ENCODE data around the gene CEP41.

DNA sequence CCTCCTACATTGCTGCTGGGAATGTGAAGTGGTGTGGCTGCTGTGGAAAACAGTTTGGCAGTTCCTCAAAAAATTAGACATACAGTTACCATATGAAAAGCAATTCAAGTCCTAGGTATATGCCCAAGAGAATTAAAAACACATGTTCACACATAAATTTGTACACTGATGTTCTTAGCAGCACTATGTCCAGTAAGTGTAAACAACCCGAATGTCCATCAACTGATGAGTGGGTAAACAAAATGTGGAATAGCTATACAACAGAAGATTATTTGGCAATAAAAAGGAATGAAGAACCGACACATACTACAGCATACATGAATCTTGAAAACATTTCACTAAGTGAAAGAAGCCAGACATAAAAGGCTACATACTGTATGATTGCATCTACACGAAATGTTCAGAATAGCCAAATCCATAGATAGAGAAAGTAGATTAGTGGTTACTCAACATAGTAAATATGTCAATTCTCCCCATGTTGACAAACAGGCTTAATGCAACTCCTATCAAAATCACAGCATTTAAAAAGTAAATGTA, 17.2 kb downstream of the CEP41 start:
- TF ChIP-seq POLR2AphosphoS5 (IDR thresholded peaks at IDR 0.05; ENCODE audit: low read depth) (no peak), GABPA (IDR thresholded peaks at IDR 0.05; ENCODE audit: low read depth) (no peak)
- TF ChIP-seq, protein P1, sequence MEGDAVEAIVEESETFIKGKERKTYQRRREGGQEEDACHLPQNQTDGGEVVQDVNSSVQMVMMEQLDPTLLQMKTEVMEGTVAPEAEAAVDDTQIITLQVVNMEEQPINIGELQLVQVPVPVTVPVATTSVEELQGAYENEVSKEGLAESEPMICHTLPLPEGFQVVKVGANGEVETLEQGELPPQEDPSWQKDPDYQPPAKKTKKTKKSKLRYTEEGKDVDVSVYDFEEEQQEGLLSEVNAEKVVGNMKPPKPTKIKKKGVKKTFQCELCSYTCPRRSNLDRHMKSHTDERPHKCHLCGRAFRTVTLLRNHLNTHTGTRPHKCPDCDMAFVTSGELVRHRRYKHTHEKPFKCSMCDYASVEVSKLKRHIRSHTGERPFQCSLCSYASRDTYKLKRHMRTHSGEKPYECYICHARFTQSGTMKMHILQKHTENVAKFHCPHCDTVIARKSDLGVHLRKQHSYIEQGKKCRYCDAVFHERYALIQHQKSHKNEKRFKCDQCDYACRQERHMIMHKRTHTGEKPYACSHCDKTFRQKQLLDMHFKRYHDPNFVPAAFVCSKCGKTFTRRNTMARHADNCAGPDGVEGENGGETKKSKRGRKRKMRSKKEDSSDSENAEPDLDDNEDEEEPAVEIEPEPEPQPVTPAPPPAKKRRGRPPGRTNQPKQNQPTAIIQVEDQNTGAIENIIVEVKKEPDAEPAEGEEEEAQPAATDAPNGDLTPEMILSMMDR (IDR thresholded peaks at IDR 0.05; ENCODE audit: insufficient read depth, low read length) = no peak
